Endodermal cell (in vitro differentiated cells): Measurements from ENCODE around the gene YEATS2. TPM values are rescaled to one million over a fixed set of nuclear protein-coding genes. Genes with fewer than 3 reads are reported as not detected.

Experiments used
- DNase-seq: peaks from one replicate; pipeline ENCODE4 v3.0.0-alpha.2; 2017
- H3K27ac ChIP-seq: 2 replicates; pipeline ENCODE4 v1.5.1; 2013; ENCODE audit warnings: mild to moderate bottlenecking, low read depth, low read length, moderate library complexity
- H3K27me3 ChIP-seq: 2 replicates; pipeline ENCODE4 v1.6.1; 2013; ENCODE audit warnings: mild to moderate bottlenecking, low read length, moderate library complexity; ENCODE audit not compliant: insufficient read depth, control insufficient read depth, poor library complexity, severe bottlenecking
- H3K36me3 ChIP-seq: 2 replicates; pipeline ENCODE4 v1.7.0; 2013; ENCODE audit warnings: mild to moderate bottlenecking, low read length, moderate library complexity; ENCODE audit not compliant: control insufficient read depth, insufficient read depth
- H3K4me1 ChIP-seq: one replicate; pipeline ENCODE4 v1.7.0; 2013; ENCODE audit warnings: low read length; ENCODE audit not compliant: control insufficient read depth, insufficient read depth
- H3K4me3 ChIP-seq: 2 replicates; pipeline ENCODE4 v1.5.1; 2013; ENCODE audit warnings: mild to moderate bottlenecking, low read length, moderate library complexity
- H3K9ac ChIP-seq: 2 replicates; pipeline ENCODE4 v1.6.1; 2013; ENCODE audit warnings: mild to moderate bottlenecking, low read length, moderate library complexity; ENCODE audit not compliant: poor library complexity, severe bottlenecking; ENCODE audit errors: extremely low read depth
- H3K9me3 ChIP-seq: 2 replicates; pipeline ENCODE4 v1.6.1; 2013; ENCODE audit warnings: mild to moderate bottlenecking, low read length, moderate library complexity; ENCODE audit not compliant: control insufficient read depth
- H3K27ac Mint-ChIP-seq: 2 replicates; pipeline ENCODE4 v1.8.0; 2020; ENCODE audit warnings: mixed read lengths
- H3K27me3 Mint-ChIP-seq: 2 replicates; pipeline ENCODE4 v1.8.0; 2021; ENCODE audit warnings: mild to moderate bottlenecking, mixed read lengths; ENCODE audit not compliant: insufficient read depth
- H3K36me3 Mint-ChIP-seq: 2 replicates; pipeline ENCODE4 v1.8.0; 2020; ENCODE audit warnings: low read depth, mixed read lengths
- H3K4me1 Mint-ChIP-seq: 2 replicates; pipeline ENCODE4 v1.8.0; 2020; ENCODE audit warnings: mixed read lengths
- H3K4me3 Mint-ChIP-seq: 2 replicates; pipeline ENCODE4 v1.8.0; 2020; ENCODE audit warnings: mild to moderate bottlenecking, moderate library complexity, mixed read lengths
- H3K9me3 Mint-ChIP-seq: 2 replicates; pipeline ENCODE4 v1.8.0; 2020; ENCODE audit warnings: mild to moderate bottlenecking, mixed read lengths
- WGBS, 2 experiments: methylation state at CpG; one replicate each; pipeline versions ENCODE4 v1.1.5 to v1.1.7; 2013; ENCODE audit warnings: missing lambda C conversion rate in 2 of 2, mixed read lengths in 1 of 2; ENCODE audit not compliant: insufficient coverage in 1 of 2, insufficient read length in 1 of 2; 5-methylcytosine and 5-hydroxymethylcytosine counted together
- total RNA-seq, 2 donors: library from RNA; stranded (reverse); fragmentation: NEBNext Ultra II Directional in 1 of 2; extraction: Animal tissue kit (Norgen Biotek cat#: 25700) in 1 of 2; gene quantifications; 2 replicates in 1 of 2; 3 replicates in 1 of 2; pipeline ENCODE4 v1.2.1, GENCODE V29; 2021
- TF ChIP-seq, protein P1 (sequence below): fragments of 200-600 bp; sonication (generic); conservative IDR thresholded peaks from 2 replicates; pipeline ENCODE4 v1.5.0; 2021; ENCODE audit warnings: antibody characterized with exemption, mild to moderate bottlenecking

Gene YEATS2
- total RNA-seq, 2 donors from 2014 or later, result 53.4 to 55.8 TPM

DNA sequence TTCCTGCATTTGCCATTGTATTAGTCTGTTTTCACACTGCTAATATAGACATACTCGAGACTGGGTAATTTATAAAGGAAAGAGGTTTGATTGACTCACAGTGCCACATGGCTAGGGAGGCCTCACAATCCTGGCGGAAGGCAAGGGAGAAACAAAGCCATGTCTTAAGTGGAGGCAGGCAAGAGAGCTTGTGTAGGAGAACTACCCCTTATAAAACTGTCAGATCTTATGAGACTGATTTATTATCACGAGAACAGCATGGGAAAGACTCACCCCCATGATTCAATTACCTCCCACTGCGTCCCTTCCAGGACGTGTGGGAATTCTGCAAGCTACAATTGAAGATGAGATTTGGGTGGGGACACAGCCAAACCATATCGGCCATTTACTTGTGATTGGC is 27.8 kb downstream of the YEATS2 start:
- H3K4me1 Mint-ChIP-seq, result peaks cover 1% of the 10 kb centered on the region
- H3K27ac Mint-ChIP-seq, result peak overlapping the region; percentile 65
- Histone ChIP-seq H3K9me3 (peaks cover 7% of the 10 kb centered on the region), H3K4me3 (no peak overlapping the region), H3K9ac (no peak overlapping the region), H3K36me3 (peaks cover 94% of the 10 kb centered on the region), H3K4me1 (no peaks in the 10 kb centered on the region), H3K27ac (no peak overlapping the region), H3K27me3 (no peaks in the 10 kb centered on the region)
- H3K4me3 Mint-ChIP-seq, result no peak overlapping the region
- TF ChIP-seq, protein P1, sequence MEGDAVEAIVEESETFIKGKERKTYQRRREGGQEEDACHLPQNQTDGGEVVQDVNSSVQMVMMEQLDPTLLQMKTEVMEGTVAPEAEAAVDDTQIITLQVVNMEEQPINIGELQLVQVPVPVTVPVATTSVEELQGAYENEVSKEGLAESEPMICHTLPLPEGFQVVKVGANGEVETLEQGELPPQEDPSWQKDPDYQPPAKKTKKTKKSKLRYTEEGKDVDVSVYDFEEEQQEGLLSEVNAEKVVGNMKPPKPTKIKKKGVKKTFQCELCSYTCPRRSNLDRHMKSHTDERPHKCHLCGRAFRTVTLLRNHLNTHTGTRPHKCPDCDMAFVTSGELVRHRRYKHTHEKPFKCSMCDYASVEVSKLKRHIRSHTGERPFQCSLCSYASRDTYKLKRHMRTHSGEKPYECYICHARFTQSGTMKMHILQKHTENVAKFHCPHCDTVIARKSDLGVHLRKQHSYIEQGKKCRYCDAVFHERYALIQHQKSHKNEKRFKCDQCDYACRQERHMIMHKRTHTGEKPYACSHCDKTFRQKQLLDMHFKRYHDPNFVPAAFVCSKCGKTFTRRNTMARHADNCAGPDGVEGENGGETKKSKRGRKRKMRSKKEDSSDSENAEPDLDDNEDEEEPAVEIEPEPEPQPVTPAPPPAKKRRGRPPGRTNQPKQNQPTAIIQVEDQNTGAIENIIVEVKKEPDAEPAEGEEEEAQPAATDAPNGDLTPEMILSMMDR, result no peak
- no peak for DNase-seq
- peaks cover 84% of the 10 kb centered on the region for H3K36me3 Mint-ChIP-seq
- no peaks in the 10 kb centered on the region for H3K27me3 Mint-ChIP-seq
- WGBS, 2 experiments, result 84 to 94% methylated on average over 5 to 6 of the region's 6 CpGs
- no peaks in the 10 kb centered on the region for H3K9me3 Mint-ChIP-seq

DNA sequence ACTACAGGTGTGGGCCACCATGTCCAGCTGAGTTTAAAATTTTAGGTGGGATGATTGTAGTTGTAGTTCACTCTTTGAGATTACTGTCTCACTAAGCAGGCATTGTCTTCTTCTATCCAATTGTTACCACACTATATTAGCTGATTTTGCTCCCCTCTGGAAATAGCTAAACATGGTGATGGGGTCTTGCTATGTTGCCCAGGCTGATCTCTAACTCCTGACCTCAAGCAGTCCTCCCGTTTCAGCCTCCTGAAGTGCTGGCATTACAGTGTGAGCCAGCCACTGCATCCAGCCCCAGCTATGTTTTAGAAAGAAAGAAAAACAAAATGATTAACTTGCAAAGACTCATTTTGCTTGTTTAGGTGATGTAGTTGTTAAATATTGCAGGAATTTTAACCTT is 30.6 kb downstream of the YEATS2 start:
- TF ChIP-seq, protein P1, result no peak

DNA sequence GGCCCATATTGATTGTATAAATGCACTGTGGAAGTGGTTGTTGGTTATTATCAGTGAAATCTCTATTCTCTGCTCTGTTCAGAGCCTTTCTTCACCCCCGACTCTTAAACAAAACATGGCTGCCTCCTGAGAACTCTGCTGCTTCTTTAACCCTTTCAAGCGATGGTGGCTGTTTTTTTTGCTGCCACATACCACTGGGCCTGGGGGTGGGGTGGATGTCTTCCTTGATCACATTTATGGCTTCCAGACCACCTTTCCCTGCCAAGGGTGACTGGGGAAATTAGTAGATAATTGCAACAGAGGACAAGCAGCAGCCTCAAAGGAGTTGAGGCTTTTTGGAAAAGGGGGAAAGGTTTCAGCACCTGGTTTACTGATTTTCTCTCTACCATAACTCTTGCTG is 32.8 kb downstream of the YEATS2 start:
- no peaks in the 10 kb centered on the region for H3K27me3 ChIP-seq
- no peak overlapping the region for H3K4me3 ChIP-seq
- WGBS, 2 experiments, result 100% methylated on average over 1 to 2 of the region's 2 CpGs
- no peak overlapping the region for H3K9ac ChIP-seq
- Mint-ChIP-seq H3K9me3 (no peaks in the 10 kb centered on the region), H3K36me3 (peaks cover 85% of the 10 kb centered on the region), H3K27ac (no peak overlapping the region), H3K4me3 (no peak overlapping the region), H3K27me3 (no peaks in the 10 kb centered on the region), H3K4me1 (no peaks in the 10 kb centered on the region)
- no peaks in the 10 kb centered on the region for H3K4me1 ChIP-seq
- TF ChIP-seq, protein P1, result no peak
- H3K36me3 ChIP-seq, result peaks cover 92% of the 10 kb centered on the region
- no peak overlapping the region for H3K27ac ChIP-seq
- no peak for DNase-seq
- H3K9me3 ChIP-seq, result peaks cover 7% of the 10 kb centered on the region

More for the DNA sequence above, 30.6 kb downstream of the YEATS2 start:
- no peak for DNase-seq
- peaks cover 82% of the 10 kb centered on the region for H3K36me3 Mint-ChIP-seq
- no peaks in the 10 kb centered on the region for H3K9me3 Mint-ChIP-seq
- no peaks in the 10 kb centered on the region for H3K27me3 Mint-ChIP-seq
- no peak overlapping the region for H3K4me3 ChIP-seq
- 60 to 94% methylated on average over 1 of the region's 1 CpG for WGBS, 2 experiments
- H3K36me3 ChIP-seq, result peaks cover 91% of the 10 kb centered on the region
- no peaks in the 10 kb centered on the region for H3K27me3 ChIP-seq
- H3K4me1 Mint-ChIP-seq, result no peaks in the 10 kb centered on the region
- no peak overlapping the region for H3K9ac ChIP-seq
- H3K4me3 Mint-ChIP-seq, result no peak overlapping the region
- H3K4me1 ChIP-seq, result no peaks in the 10 kb centered on the region
- peaks cover 7% of the 10 kb centered on the region for H3K9me3 ChIP-seq
- no peak overlapping the region for H3K27ac ChIP-seq
- no peak overlapping the region for H3K27ac Mint-ChIP-seq
